GM18861 (cell line): ENCODE results near the gene EHMT1.

ENCODE experiments used
- ATAC-seq: cut with Tn5 transposase; IDR thresholded peaks from one replicate; pipeline ENCODE4 v1.9.1; 2021; ENCODE audit not compliant: unreplicated experiment

The EHMT1 gene

GRCh38 chr9:137690930-137691645, 72.3 kb downstream of the EHMT1 start:
- no peak for ATAC-seq

GRCh38 chr9:137691646-137692351, 73.0 kb downstream of the EHMT1 start:
- no peak for ATAC-seq

- no peak for ATAC-seq
Observed at GRCh38 chr9:137694236-137694959, 75.6 kb downstream of the EHMT1 start.

- ATAC-seq, result no peak
Observed at GRCh38 chr9:137694962-137695875, 76.4 kb downstream of the EHMT1 start.

GRCh38 chr9:137696136-137696925, 77.5 kb downstream of the EHMT1 start:
- no peak for ATAC-seq

- no peak for ATAC-seq
Observed at GRCh38 chr9:137697193-137697592, 78.4 kb downstream of the EHMT1 start.

GRCh38 chr9:137697832-137698231, 79.0 kb downstream of the EHMT1 start:
- ATAC-seq, result no peak

GRCh38 chr9:137700911-137701310, 82.1 kb downstream of the EHMT1 start:
- no peak for ATAC-seq

- no peak for ATAC-seq
Observed at GRCh38 chr9:137702615-137703379, 84.0 kb downstream of the EHMT1 start.

GRCh38 chr9:137703842-137704508, 85.2 kb downstream of the EHMT1 start:
- ATAC-seq, result no peak

- ATAC-seq, result peak; percentile 81
Observed at GRCh38 chr9:137705443-137705863, 86.6 kb downstream of the EHMT1 start.

GRCh38 chr9:137705906-137706305, 87.1 kb downstream of the EHMT1 start:
- ATAC-seq, result no peak

GRCh38 chr9:137707361-137707760, 88.6 kb downstream of the EHMT1 start:
- no peak for ATAC-seq

GRCh38 chr9:137708590-137709284, 89.9 kb downstream of the EHMT1 start:
- no peak for ATAC-seq

- ATAC-seq, result no peak
Observed at GRCh38 chr9:137709411-137710101, 90.8 kb downstream of the EHMT1 start.

GRCh38 chr9:137710704-137711103, 91.9 kb downstream of the EHMT1 start:
- ATAC-seq, result no peak

GRCh38 chr9:137711678-137712105, 92.9 kb downstream of the EHMT1 start:
- no peak for ATAC-seq
